Natural killer cell treated with Interleukin-12 subunit alpha and Interleukin-12 subunit beta and Interleukin-15 and Interleukin-18, amount 100 ng/mL, for 72 hours (primary cell): Measurements from ENCODE around the gene LRRC31. TPM values are rescaled to one million over a fixed set of nuclear protein-coding genes. Genes with fewer than 3 reads are reported as not detected.

Experiments used
- ATAC-seq, 2 donors: fragments of 150-1000 bp; cut with Tn5 transposase in 1 of 2; sonication (Bioruptor Pico), chemical (Tn5 transposase) in 1 of 2; 2 replicates each; pipeline ENCODE4 v1.10.0; 2021
- DNase-seq: peaks from one replicate; pipeline ENCODE4 v3.0.0; 2022; ENCODE audit warnings: low spot score
- H3K27ac Mint-ChIP-seq, 2 donors: 1 replicate in 1 of 2; 2 replicates in 1 of 2; pipeline ENCODE4 v1.8.0; 2022; ENCODE audit warnings: mixed read lengths in 2 of 2, mild to moderate bottlenecking in 1 of 2, moderate library complexity in 1 of 2
- H3K27me3 Mint-ChIP-seq, 2 donors: 1 replicate in 1 of 2; 2 replicates in 1 of 2; pipeline ENCODE4 v1.8.0; 2022; ENCODE audit warnings: mixed read lengths in 2 of 2
- H3K36me3 Mint-ChIP-seq: one replicate; pipeline ENCODE4 v1.8.0; 2022; ENCODE audit warnings: mixed read lengths
- H3K4me1 Mint-ChIP-seq, 2 donors: 1 replicate in 1 of 2; 2 replicates in 1 of 2; pipeline ENCODE4 v1.8.0; 2022; ENCODE audit warnings: low read depth in 2 of 2, mixed read lengths in 2 of 2, mild to moderate bottlenecking in 1 of 2
- H3K4me3 Mint-ChIP-seq: one replicate; pipeline ENCODE4 v1.8.0; 2022; ENCODE audit warnings: mixed read lengths
- H3K9me3 Mint-ChIP-seq: 2 replicates; pipeline ENCODE4 v1.8.0; 2022; ENCODE audit warnings: mixed read lengths
- total RNA-seq, 2 donors: library from RNA; stranded (reverse); gene quantifications; one replicate each; pipeline ENCODE4 v1.2.3, GENCODE V29; 2022

LRRC31 gene
- total RNA-seq, 2 donors from 2014 or later: not detected

GRCh38 chr3:169847896-169848295, 21.8 kb downstream of the LRRC31 start:
- H3K4me1 Mint-ChIP-seq: no peaks in the 10 kb centered on the region
- DNase-seq (no peak), ATAC-seq (no peak)
- H3K4me3 Mint-ChIP-seq: no peak overlapping the region
- no peak overlapping the region for H3K27ac Mint-ChIP-seq
- no peaks in the 10 kb centered on the region for H3K36me3 Mint-ChIP-seq
- no peaks in the 10 kb centered on the region for H3K9me3 Mint-ChIP-seq
- H3K27me3 Mint-ChIP-seq: peaks cover 7% of the 10 kb centered on the region in 2 donors

DNA sequence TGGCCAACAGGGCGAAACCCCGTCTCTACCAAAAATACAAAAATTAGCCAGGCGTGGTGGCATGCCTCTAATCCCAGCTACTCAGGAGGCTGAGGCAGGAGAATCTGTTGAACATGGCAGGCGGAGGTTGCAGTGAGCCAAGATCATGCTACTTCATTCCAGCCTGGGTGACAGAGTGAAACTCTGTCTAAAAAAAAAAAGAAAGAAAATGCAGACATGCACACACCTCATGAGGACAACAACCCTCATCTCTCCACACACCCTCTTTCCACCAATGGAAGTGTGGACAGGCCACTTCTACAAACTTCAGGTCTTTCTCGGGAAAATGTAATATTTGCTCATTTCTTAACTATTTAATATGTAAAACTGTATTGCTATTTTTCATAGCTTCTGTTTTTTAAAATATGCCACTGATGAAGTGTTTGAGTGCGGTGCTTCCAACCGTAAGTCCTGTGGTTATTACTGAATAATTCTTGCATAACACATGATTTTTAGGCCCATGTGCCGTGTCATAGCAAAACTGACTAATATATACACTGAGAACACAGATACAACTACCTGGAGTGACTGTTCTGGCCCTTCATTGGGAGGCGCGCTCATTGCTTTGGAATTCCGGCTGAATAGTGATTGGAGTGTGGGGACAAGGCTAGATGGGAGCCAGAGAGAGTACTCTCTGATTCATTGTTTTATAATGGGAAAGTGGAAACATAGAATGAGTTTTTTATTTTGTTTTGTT, 23.1 kb downstream of the LRRC31 start:
- no peaks in the 10 kb centered on the region for H3K4me1 Mint-ChIP-seq
- H3K9me3 Mint-ChIP-seq: no peaks in the 10 kb centered on the region
- no peak overlapping the region for H3K27ac Mint-ChIP-seq
- ATAC-seq: no peak
- no peaks in the 10 kb centered on the region for H3K36me3 Mint-ChIP-seq
- no peak overlapping the region for H3K4me3 Mint-ChIP-seq
- peaks cover 6 to 8% of the 10 kb centered on the region in 2 donors for H3K27me3 Mint-ChIP-seq
- DNase-seq: no peak

- H3K27me3 Mint-ChIP-seq: peaks cover 17 to 29% of the 10 kb centered on the region in 2 donors
- no peaks in the 10 kb centered on the region for H3K36me3 Mint-ChIP-seq
- no peak overlapping the region for H3K4me3 Mint-ChIP-seq
- DNase-seq (no peak), ATAC-seq (no peak)
- no peaks in the 10 kb centered on the region for H3K4me1 Mint-ChIP-seq
- no peak overlapping the region for H3K27ac Mint-ChIP-seq
- H3K9me3 Mint-ChIP-seq: no peaks in the 10 kb centered on the region
Measured at GRCh38 chr3:169842960-169843359, 26.8 kb downstream of the LRRC31 start.

- Mint-ChIP-seq H3K9me3 (no peaks in the 10 kb centered on the region), H3K4me1 (no peaks in the 10 kb centered on the region), H3K27ac (no peak overlapping the region), H3K36me3 (no peaks in the 10 kb centered on the region), H3K4me3 (no peak overlapping the region), H3K27me3 (peaks cover 21 to 31% of the 10 kb centered on the region in 2 donors)
- no peak for ATAC-seq
- no peak for DNase-seq
Measured at GRCh38 chr3:169841171-169841570, 28.6 kb downstream of the LRRC31 start.

GRCh38 chr3:169838511-169839030, 31.2 kb downstream of the LRRC31 start:
- Mint-ChIP-seq H3K27me3 (peaks cover 23 to 31% of the 10 kb centered on the region in 2 donors), H3K4me1 (no peaks in the 10 kb centered on the region), H3K36me3 (no peaks in the 10 kb centered on the region), H3K27ac (no peak overlapping the region), H3K9me3 (no peaks in the 10 kb centered on the region), H3K4me3 (no peak overlapping the region)
- DNase-seq (no peak), ATAC-seq (no peak)

GRCh38 chr3:169836942-169837275, 32.8 kb downstream of the LRRC31 start:
- no peak overlapping the region for H3K4me3 Mint-ChIP-seq
- no peaks in the 10 kb centered on the region for H3K4me1 Mint-ChIP-seq
- peaks cover 22 to 31% of the 10 kb centered on the region in 2 donors for H3K27me3 Mint-ChIP-seq
- H3K36me3 Mint-ChIP-seq: no peaks in the 10 kb centered on the region
- no peak for ATAC-seq
- no peak overlapping the region for H3K27ac Mint-ChIP-seq
- H3K9me3 Mint-ChIP-seq: no peaks in the 10 kb centered on the region
- no peak for DNase-seq

- Mint-ChIP-seq H3K36me3 (no peaks in the 10 kb centered on the region), H3K4me1 (no peaks in the 10 kb centered on the region), H3K4me3 (no peak overlapping the region), H3K9me3 (no peaks in the 10 kb centered on the region), H3K27me3 (peaks cover 21 to 28% of the 10 kb centered on the region in 2 donors), H3K27ac (no peak overlapping the region)
- no peak for ATAC-seq
- no peak for DNase-seq
Measured at GRCh38 chr3:169836078-169836941, 33.4 kb downstream of the LRRC31 start.

DNA sequence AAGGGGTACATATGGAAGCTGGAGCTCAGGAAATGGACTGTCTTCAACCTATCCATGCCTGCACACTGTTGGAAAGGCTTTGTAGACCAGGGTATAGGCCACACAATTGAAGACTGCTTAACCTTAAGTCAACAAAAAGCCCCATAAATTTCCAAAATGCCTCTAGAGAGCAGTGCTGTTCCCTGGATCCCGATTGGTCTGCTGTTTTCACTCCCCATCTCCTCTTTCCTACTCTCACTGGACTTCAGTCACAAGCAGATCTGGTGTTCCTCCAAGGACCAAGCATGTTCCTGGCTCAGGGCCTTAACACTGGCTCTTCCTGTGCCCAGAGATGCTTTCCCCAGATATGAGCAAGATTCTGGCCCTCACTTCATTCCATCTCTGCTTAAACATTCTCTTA, 34.2 kb downstream of the LRRC31 start:
- no peak for ATAC-seq
- Mint-ChIP-seq H3K4me3 (no peak overlapping the region), H3K27ac (no peak overlapping the region), H3K9me3 (no peaks in the 10 kb centered on the region), H3K27me3 (peaks cover 16 to 21% of the 10 kb centered on the region in 2 donors), H3K4me1 (no peaks in the 10 kb centered on the region), H3K36me3 (no peaks in the 10 kb centered on the region)
- DNase-seq: no peak

- Mint-ChIP-seq H3K27ac (no peak overlapping the region), H3K27me3 (peaks cover 5 to 6% of the 10 kb centered on the region in 2 donors), H3K4me3 (no peak overlapping the region), H3K36me3 (no peaks in the 10 kb centered on the region), H3K9me3 (no peaks in the 10 kb centered on the region), H3K4me1 (no peaks in the 10 kb centered on the region)
- no peak for ATAC-seq
- DNase-seq: no peak
Measured at GRCh38 chr3:169827712-169828111, 42.0 kb downstream of the LRRC31 start.

GRCh38 chr3:169825316-169825715, 44.4 kb downstream of the LRRC31 start:
- H3K4me1 Mint-ChIP-seq: no peaks in the 10 kb centered on the region
- H3K27ac Mint-ChIP-seq: no peak overlapping the region
- no peaks in the 10 kb centered on the region for H3K36me3 Mint-ChIP-seq
- DNase-seq (no peak), ATAC-seq (no peak)
- no peaks in the 10 kb centered on the region for H3K9me3 Mint-ChIP-seq
- H3K4me3 Mint-ChIP-seq: no peak overlapping the region
- H3K27me3 Mint-ChIP-seq: peaks cover 10 to 21% of the 10 kb centered on the region in 2 donors

DNA sequence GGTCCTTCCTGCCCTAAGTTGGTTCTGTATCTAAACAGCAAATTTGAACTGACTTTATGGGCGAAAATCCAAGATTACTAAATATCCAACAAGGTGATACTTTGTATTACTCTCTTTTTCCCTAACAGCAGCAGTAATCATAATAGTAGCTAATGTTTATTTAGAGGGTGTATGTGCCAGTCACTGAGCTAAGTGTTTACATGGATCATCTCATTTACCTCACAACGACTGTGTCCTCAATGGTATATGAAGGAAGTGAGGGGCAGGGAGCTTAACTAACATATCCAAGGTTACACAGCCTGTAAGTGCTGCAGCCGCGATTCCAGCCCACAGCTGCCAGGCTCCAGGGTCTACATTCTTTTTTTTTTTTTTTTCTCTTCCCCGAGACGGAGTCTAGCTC, 46.8 kb downstream of the LRRC31 start:
- no peak for ATAC-seq
- Mint-ChIP-seq H3K36me3 (no peaks in the 10 kb centered on the region), H3K27ac (no peak overlapping the region), H3K4me3 (no peak overlapping the region), H3K9me3 (no peaks in the 10 kb centered on the region), H3K27me3 (peaks cover 15 to 27% of the 10 kb centered on the region in 2 donors), H3K4me1 (no peaks in the 10 kb centered on the region)
- no peak for DNase-seq

- Mint-ChIP-seq H3K27me3 (peaks cover 18 to 31% of the 10 kb centered on the region in 2 donors), H3K27ac (no peak overlapping the region), H3K36me3 (peaks cover 2% of the 10 kb centered on the region), H3K4me3 (no peak overlapping the region), H3K9me3 (no peaks in the 10 kb centered on the region), H3K4me1 (no peaks in the 10 kb centered on the region)
- DNase-seq (no peak), ATAC-seq (no peak)
Measured at GRCh38 chr3:169822540-169822939, 47.2 kb downstream of the LRRC31 start.

- Mint-ChIP-seq H3K4me3 (no peak overlapping the region), H3K9me3 (no peaks in the 10 kb centered on the region), H3K27ac (no peak overlapping the region), H3K4me1 (no peaks in the 10 kb centered on the region), H3K27me3 (peaks cover 22 to 36% of the 10 kb centered on the region in 2 donors), H3K36me3 (peaks cover 6% of the 10 kb centered on the region)
- DNase-seq (no peak), ATAC-seq (no peak)
Measured at GRCh38 chr3:169822091-169822490, 47.6 kb downstream of the LRRC31 start.

- Mint-ChIP-seq H3K27ac (no peak overlapping the region), H3K4me3 (no peak overlapping the region), H3K27me3 (peaks cover 22 to 39% of the 10 kb centered on the region in 2 donors), H3K36me3 (peaks cover 20% of the 10 kb centered on the region), H3K9me3 (peaks cover 4% of the 10 kb centered on the region), H3K4me1 (peaks cover 11 to 12% of the 10 kb centered on the region in 2 donors)
- ATAC-seq (no peak), DNase-seq (no peak)
Measured at GRCh38 chr3:169818316-169818715, 51.4 kb downstream of the LRRC31 start.
